ENCODE measurements around the gene E4F1.

Gene E4F1

DNA sequence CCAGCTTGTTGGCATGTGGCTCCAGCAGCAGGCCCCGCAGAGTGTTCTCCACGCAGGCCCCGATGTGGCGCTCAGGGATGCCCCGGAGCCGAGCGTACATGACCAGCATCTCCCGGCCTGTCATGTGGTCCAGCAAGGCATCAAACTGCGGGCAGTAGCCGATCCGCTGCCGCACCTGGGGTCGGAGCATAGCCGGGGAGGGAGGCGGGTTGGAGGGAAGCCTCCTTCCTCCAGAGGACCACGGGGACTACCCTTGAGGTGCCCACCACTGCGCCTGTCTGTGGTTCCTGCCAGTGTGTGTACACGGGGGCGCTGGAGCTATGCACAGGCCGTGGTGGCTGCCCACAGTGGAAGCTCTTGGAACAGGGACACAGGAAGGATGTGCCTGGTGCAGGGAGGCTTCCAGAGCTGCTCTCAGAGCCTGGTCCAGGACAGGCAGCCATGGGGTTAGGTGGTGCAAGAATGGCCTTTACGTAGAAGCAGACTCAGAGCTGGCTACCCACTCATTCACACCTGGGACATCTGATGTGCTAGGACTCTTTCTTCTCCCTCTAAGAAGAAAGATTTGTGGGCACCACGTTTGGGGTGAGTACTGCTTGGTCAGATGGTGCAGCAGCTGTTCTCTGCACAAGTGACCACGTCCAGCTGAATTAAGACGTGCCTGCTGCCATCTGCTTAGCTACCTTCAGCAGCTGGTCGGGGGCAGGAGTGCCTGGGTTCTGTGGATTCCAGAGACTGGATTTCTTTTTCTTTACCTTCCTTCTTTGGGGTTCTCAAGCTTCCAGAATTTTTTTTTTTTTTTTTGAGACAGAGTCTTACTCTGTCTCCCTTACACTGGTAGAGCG, 55.8 kb downstream of the E4F1 start:
- no peak for DNase-seq (ENCODE audit: low read depth, low spot score)
- Histone ChIP-seq H3K9ac (ENCODE audit: insufficient read length) (no peak overlapping the region), H3K4me3 (no peak overlapping the region), H3K36me3 (ENCODE audit: insufficient read depth, low read length) (no peaks in the 10 kb centered on the region), H3K27ac (no peak overlapping the region), H3K9me3 (ENCODE audit: low read depth, low read length) (no peaks in the 10 kb centered on the region)
- no peak for TF ChIP-seq EZH2 (IDR thresholded peaks at IDR 0.05)
- no peak for TF ChIP-seq POLR2AphosphoS5 (IDR thresholded peaks at IDR 0.05; ENCODE audit: borderline replicate concordance, low read depth, low read length)
- TF ChIP-seq FOXP2 (optimal IDR thresholded peaks at IDR 0.05; ENCODE audit: control extremely low read depth, extremely low read length, insufficient read depth) = no peak

GRCh38 chr16:2280461-2280860, 57.1 kb downstream of the E4F1 start:
- H3K9ac ChIP-seq (ENCODE audit: insufficient read length) = no peak overlapping the region
- H3K9me3 ChIP-seq (ENCODE audit: low read depth, low read length) = no peaks in the 10 kb centered on the region
- H3K4me3 ChIP-seq = no peak overlapping the region
- DNase-seq (ENCODE audit: low read depth, low spot score) = no peak
- no peak overlapping the region for H3K27ac ChIP-seq
- TF ChIP-seq POLR2AphosphoS5 (IDR thresholded peaks at IDR 0.05; ENCODE audit: borderline replicate concordance, low read depth, low read length) (no peak), EZH2 (IDR thresholded peaks at IDR 0.05) (no peak), FOXP2 (optimal IDR thresholded peaks at IDR 0.05; ENCODE audit: control extremely low read depth, extremely low read length, insufficient read depth) (no peak)
- H3K36me3 ChIP-seq (ENCODE audit: insufficient read depth, low read length) = no peaks in the 10 kb centered on the region

DNA sequence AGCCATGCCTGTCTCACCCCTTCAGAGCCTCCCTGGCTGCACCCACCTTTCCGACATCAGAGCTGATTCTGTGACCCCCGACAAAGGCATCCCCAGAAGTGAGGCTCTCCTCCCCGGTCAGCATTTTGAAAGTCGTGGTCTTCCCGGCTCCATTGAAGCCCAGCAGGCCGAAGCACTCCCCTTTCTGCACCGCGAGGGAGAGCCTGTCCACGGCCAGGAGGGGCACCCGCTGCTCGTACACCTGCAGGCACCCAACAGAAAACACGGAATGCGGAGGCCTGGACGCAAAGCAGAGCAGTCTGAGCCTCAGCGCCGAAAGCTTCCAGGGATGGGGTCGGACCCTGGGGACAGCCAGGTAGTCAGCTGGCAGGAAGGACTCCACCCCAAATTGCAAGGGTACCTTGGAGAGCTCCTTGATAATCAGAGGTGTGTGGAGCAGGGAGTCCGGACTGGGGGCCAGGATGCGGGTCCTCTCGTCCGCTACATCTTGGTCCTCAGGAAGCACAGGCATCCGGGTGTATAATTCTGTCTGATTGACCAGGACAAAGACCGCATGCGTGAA, 57.7 kb downstream of the E4F1 start:
- H3K36me3 ChIP-seq (ENCODE audit: insufficient read depth, low read length) = no peaks in the 10 kb centered on the region
- H3K27ac ChIP-seq = no peak overlapping the region
- no peak for TF ChIP-seq FOXP2 (optimal IDR thresholded peaks at IDR 0.05; ENCODE audit: control extremely low read depth, extremely low read length, insufficient read depth)
- no peak for TF ChIP-seq POLR2AphosphoS5 (IDR thresholded peaks at IDR 0.05; ENCODE audit: borderline replicate concordance, low read depth, low read length)
- TF ChIP-seq EZH2 (IDR thresholded peaks at IDR 0.05) = no peak
- no peak overlapping the region for H3K4me3 ChIP-seq
- DNase-seq (ENCODE audit: low read depth, low spot score) = no peak
- H3K9ac ChIP-seq (ENCODE audit: insufficient read length) = no peak overlapping the region
- no peaks in the 10 kb centered on the region for H3K9me3 ChIP-seq (ENCODE audit: low read depth, low read length)

GRCh38 chr16:2282262-2282661, 58.9 kb downstream of the E4F1 start:
- Histone ChIP-seq H3K9me3 (ENCODE audit: low read depth, low read length) (no peaks in the 10 kb centered on the region), H3K27ac (no peak overlapping the region), H3K9ac (ENCODE audit: insufficient read length) (no peak overlapping the region), H3K36me3 (ENCODE audit: insufficient read depth, low read length) (no peaks in the 10 kb centered on the region), H3K4me3 (no peak overlapping the region)
- TF ChIP-seq POLR2AphosphoS5 (IDR thresholded peaks at IDR 0.05; ENCODE audit: borderline replicate concordance, low read depth, low read length) = no peak
- no peak for TF ChIP-seq FOXP2 (optimal IDR thresholded peaks at IDR 0.05; ENCODE audit: control extremely low read depth, extremely low read length, insufficient read depth)
- TF ChIP-seq EZH2 (IDR thresholded peaks at IDR 0.05) = no peak
- no peak for DNase-seq (ENCODE audit: low read depth, low spot score)

- no peak overlapping the region for H3K27ac ChIP-seq
- TF ChIP-seq EZH2 (IDR thresholded peaks at IDR 0.05) (no peak), FOXP2 (optimal IDR thresholded peaks at IDR 0.05; ENCODE audit: control extremely low read depth, extremely low read length, insufficient read depth) (no peak), POLR2AphosphoS5 (IDR thresholded peaks at IDR 0.05; ENCODE audit: borderline replicate concordance, low read depth, low read length) (no peak)
- H3K36me3 ChIP-seq (ENCODE audit: insufficient read depth, low read length) = no peaks in the 10 kb centered on the region
- H3K4me3 ChIP-seq = no peak overlapping the region
- H3K9me3 ChIP-seq (ENCODE audit: low read depth, low read length) = no peaks in the 10 kb centered on the region
- DNase-seq (ENCODE audit: low read depth, low spot score) = no peak
- H3K9ac ChIP-seq (ENCODE audit: insufficient read length) = no peak overlapping the region
Observed at GRCh38 chr16:2282866-2283555, 59.6 kb downstream of the E4F1 start.

DNA sequence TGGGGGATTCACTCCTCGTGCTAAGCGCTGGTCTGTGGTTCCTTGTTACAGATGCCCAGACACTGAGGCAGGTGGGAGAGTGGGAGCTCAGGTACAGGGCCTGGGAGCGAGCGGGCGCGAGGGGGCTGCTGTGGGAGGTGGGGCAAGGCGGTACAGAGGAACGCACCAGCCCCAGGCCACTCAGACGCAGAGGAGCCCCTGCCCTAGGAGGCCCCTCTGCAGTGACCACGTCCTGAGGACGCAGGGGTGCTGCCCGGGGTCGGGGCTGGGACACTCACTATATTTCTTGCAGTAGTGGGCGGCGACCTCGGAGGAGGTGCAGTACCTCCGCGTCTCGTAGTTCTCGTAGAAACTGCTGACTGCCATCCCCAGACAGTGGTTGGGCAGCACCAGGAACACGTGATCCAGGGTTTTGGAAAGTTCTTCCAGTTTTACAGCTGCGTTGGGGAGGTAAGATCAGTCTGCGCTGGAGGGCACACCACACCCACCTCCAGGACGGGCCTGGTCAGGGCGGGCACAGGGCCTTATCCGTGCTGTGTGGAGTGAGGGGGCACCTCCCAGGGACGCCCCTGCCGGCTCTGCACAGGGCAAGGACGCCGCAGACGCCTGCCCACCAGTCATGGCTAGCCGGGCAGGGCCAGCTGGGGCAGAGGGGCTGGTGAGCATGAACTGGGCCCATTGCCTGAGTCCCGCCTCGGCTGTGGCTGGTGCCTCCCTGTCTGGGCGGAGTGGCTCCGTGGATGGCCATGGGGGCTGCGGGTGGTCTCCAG, 60.8 kb downstream of the E4F1 start:
- no peak for DNase-seq (ENCODE audit: low read depth, low spot score)
- no peak for TF ChIP-seq EZH2 (IDR thresholded peaks at IDR 0.05)
- no peak for TF ChIP-seq FOXP2 (optimal IDR thresholded peaks at IDR 0.05; ENCODE audit: control extremely low read depth, extremely low read length, insufficient read depth)
- TF ChIP-seq POLR2AphosphoS5 (IDR thresholded peaks at IDR 0.05; ENCODE audit: borderline replicate concordance, low read depth, low read length) = no peak
- Histone ChIP-seq H3K36me3 (ENCODE audit: insufficient read depth, low read length) (no peaks in the 10 kb centered on the region), H3K27ac (no peak overlapping the region), H3K9ac (ENCODE audit: insufficient read length) (no peak overlapping the region), H3K9me3 (ENCODE audit: low read depth, low read length) (no peaks in the 10 kb centered on the region), H3K4me3 (no peak overlapping the region)

- H3K27ac ChIP-seq = no peak overlapping the region
- DNase-seq (ENCODE audit: low read depth, low spot score) = no peak
- H3K36me3 ChIP-seq (ENCODE audit: insufficient read depth, low read length) = no peaks in the 10 kb centered on the region
- TF ChIP-seq FOXP2 (optimal IDR thresholded peaks at IDR 0.05; ENCODE audit: control extremely low read depth, extremely low read length, insufficient read depth) = no peak
- TF ChIP-seq POLR2AphosphoS5 (IDR thresholded peaks at IDR 0.05; ENCODE audit: borderline replicate concordance, low read depth, low read length) = no peak
- no peak for TF ChIP-seq EZH2 (IDR thresholded peaks at IDR 0.05)
- H3K4me3 ChIP-seq = no peak overlapping the region
- H3K9me3 ChIP-seq (ENCODE audit: low read depth, low read length) = no peaks in the 10 kb centered on the region
- H3K9ac ChIP-seq (ENCODE audit: insufficient read length) = no peak overlapping the region
Observed at GRCh38 chr16:2284797-2285576, 61.6 kb downstream of the E4F1 start.

Data from SK-N-MC (cell line).